Endothelial cell of hepatic sinusoid (primary cell): ENCODE results near the gene SNURF.
"Not testable (repeated sequence)": the region's sequence is repeated elsewhere in the genome, so short reads cannot be mapped to it uniquely, and the experiment has no call there.

Source experiments
- in situ Hi-C: cut with HindIII; loops from 2 replicates; pipeline ENCODE4 v1.10.0; 2017; ENCODE audit warnings: low sequenced_read_pairs

The SNURF gene

DNA sequence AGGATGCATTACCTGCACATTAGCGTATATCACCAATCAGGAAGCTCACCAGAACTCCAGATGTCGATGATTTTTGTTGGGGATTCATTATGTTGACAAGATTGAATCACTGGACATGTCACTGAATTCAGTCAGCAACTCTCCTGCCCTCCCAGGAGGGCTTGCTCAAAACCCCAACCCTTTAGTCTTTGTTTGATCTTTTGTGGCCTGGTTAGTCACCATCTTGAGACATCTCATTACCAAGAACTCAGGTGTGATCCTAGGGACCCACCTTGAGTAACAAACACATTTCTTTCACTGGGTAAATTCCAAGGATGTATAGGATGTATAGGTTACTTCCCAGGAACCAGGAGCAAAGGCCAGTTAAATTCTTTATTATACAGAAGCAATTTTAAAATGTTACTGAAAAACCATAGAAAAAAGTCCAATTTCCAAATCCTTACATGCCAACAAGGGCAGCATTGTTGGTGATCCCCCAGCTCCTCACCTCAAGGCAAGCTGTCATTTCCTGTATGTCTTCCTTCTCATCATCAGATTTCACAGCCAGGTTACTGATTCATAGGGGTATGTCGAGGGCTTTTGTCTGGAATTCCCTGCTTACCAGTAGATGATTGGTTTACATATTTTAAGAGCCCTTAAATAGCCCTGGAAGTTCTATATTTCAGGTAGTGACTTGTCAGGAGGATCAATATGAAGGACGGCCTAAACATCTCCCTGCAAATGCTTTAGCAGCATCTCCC, 11.7 kb downstream of the SNURF start:
- in situ Hi-C loops = no loop called here

DNA sequence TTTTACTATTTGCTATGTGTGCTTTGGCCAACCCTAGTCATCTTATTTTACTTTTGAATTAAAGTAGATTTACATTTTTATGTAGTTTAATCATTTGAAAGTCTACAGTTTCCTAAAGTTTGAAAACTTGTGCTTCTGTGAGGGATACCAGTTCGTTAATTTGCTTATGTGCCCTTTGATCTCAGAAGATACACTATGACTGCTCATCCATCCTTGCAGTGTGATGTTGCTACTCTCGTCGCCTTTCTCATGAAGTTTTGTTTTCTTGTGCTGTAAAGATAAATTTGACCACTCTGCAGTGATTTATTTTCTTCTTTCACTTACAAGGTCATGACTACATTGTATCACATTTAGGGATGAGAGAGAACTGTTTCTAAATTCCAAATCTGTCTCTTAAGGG, 16.3 kb downstream of the SNURF start:
- in situ Hi-C loops = no loop called here

- in situ Hi-C loops = no loop called here
These were observed 17.0 kb downstream of the SNURF start for GRCh38 chr15:24971772-24972171.

GRCh38 chr15:24972707-24973106, 17.9 kb downstream of the SNURF start:
- in situ Hi-C loops = not testable (repeated sequence)

DNA sequence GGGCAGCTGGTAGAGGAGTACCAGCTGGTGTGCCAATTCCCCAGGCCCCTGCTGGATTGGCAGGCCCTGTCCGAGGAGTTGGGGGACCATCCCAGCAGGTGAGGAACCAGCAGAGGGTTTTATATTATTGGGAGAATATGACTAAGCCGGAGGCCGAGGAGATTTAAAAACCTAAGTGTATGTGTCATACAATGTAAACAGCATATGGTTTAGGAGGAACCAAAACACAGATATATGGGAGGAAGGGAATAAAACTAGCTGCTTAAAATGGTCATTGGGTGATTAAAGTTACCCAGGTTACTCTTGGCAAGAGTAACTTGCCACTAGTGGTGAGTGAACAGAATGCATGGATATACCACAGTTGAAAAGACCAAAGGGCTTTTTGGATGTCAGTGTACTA, 22.1 kb downstream of the SNURF start:
- in situ Hi-C loops = loop anchor here (25.0 kb wide), 1 partner anchor 135 kb away; no protein-coding TSS in a partner anchor

DNA sequence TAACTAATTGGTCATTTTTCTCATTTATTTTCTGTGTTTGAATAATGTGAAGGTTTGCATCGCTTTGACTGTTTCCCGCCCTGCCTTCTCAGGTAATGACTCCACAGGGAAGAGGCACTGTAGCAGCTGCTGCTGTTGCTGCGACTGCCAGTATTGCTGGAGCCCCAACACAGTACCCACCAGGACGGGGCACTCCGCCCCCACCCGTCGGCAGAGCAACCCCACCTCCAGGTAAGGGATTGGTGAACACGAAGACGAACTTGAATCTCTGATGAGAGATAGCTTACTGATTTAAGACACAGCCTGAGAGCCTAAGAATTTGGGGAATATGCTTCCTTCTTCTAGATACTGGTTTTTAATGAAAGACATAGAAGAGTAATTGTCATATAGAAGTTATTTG, 22.9 kb downstream of the SNURF start:
- in situ Hi-C loops = loop anchor here (25.0 kb wide), 1 partner anchor 135 kb away; no protein-coding TSS in a partner anchor

GRCh38 chr15:24985224-24985623, 30.4 kb downstream of the SNURF start:
- in situ Hi-C loops = loop anchor here (25.0 kb wide), 1 partner anchor 127 kb away; no protein-coding TSS in a partner anchor

- in situ Hi-C loops = loop anchor here (25.0 kb wide), 1 partner anchor 126 kb away; no protein-coding TSS in a partner anchor
These were observed 31.9 kb downstream of the SNURF start for GRCh38 chr15:24986653-24987052.
